NCI-H1105 (cell line): ENCODE measurements around the gene VIPR1.

Experiments used
- DNase-seq: peaks from one replicate; lab custom pipeline; 2025; lab: John Stamatoyannopoulos, UW

VIPR1 gene

GRCh38 chr3:42511736-42512135, 9.3 kb downstream of the VIPR1 start:
- no peak for DNase-seq

DNA sequence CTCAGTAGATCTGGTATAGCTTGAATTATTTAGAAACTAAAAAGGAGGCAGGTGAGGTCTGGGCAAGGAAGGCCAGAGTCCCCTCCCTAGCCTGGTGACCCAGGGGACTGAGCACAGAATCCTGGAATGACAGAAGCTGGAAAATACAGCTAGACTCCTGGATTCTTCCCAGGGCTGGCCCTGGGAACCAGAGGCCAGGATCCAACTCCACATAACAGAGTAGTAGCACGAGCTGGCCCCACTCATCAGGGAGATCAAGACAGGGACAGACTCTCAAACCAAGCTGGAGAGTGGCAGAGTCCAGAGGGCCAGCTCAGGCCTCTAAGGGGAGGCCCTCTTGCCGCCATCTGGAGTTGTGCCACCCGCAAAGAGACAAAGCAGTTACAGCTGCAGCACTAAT, 10.7 kb downstream of the VIPR1 start:
- DNase-seq = no peak

- no peak for DNase-seq
Observed at GRCh38 chr3:42513521-42513920, 11.1 kb downstream of the VIPR1 start.

DNA sequence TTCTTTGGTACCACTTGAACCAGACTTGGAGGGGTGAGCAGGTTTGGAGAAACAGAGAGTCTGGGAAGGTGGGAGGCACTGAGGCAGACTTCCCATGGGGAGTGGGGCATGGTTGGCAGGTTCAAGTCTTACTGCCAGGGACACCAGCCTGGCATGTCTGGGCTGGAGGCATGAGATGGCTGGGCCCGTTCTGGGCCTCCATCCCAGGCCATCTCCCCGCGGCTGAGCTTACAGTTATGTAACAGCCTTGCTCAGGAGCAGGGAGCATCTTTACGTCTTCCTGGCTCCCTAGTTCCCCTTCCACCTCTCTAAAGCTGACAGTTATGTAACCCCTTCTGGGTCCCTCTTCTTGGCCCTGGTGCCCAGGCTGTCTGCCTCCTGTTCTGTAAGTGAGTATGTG, 12.4 kb downstream of the VIPR1 start:
- DNase-seq = no peak

GRCh38 chr3:42515391-42515916, 13.0 kb downstream of the VIPR1 start:
- DNase-seq = no peak

GRCh38 chr3:42515976-42516375, 13.5 kb downstream of the VIPR1 start:
- DNase-seq = no peak

DNA sequence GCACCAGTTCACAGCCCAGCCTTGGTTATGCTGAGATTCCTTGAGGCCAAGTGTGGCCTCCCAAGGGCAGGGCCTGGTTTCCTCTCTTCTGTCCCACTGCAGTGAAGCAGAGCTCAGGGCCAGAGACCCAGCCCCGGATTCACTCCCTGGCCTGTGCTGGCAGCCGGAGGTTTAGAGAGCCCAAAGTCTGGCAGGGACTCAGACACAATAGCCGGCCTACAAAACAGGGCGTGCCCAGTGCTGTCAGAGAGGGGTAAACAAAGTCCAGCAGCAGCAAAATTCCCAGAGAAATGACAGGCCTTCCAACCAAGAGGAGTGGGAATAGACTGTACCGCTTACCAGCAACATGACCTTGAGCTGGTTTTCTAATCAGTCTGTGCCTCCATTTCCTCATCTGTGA, 14.0 kb downstream of the VIPR1 start:
- DNase-seq = no peak

GRCh38 chr3:42517117-42517516, 14.7 kb downstream of the VIPR1 start:
- no peak for DNase-seq

DNA sequence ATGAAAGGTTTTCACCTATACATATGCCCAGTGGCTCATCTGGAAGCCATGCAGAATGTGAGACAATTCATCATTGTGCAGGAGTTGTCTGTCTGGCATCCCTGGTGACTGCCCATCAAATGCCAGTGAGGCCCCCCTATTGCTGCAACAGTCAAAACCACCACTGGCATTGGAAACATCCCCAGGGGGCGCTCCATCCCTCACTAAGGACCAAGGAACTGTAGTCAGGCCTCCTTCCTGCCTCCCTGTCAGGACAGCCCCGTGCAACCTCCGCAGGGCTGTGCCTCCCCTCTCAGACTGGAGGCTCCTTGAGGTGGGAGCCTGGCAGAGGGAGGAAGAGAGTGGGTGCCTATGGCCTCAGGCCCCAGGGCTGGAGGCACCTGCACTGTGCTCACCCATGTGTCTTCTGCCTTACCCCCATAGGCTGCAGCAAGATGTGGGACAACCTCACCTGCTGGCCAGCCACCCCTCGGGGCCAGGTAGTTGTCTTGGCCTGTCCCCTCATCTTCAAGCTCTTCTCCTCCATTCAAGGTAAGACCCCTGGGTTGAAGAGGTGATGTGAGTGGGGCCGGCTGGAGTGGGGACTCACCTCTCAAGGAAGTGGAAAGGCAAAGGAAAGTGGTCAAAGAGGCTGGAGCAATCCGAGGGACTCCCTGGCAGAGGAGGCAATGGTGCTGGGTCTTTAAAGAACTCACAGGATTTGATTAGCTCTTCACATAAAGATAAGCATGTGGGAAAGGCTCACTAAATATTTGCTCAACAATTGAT, 16.5 kb downstream of the VIPR1 start:
- DNase-seq = no peak

GRCh38 chr3:42519568-42519962, 17.1 kb downstream of the VIPR1 start:
- no peak for DNase-seq

- DNase-seq = no peak
Observed at GRCh38 chr3:42520336-42520735, 17.9 kb downstream of the VIPR1 start.

GRCh38 chr3:42520906-42521305, 18.5 kb downstream of the VIPR1 start:
- DNase-seq = no peak

DNA sequence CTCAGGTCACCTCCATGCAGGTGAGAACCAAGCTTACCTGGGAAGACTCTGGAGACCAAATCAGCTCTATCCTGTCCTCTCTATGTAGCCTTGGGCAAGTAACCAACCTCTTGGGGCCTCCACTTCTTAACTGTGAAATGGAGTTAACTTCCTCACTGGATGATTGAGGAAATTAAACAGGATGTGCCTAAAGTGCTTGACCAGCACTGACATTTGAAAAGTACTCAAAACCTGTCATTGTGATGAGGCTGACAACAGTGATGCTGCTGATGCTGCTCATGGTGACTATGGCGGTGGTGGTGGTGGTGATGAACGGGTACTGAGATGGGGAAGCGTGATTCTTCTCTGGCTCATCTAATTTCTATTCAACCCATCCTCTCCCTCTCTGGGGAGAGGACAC, 22.3 kb downstream of the VIPR1 start:
- no peak for DNase-seq

GRCh38 chr3:42525212-42525611, 22.8 kb downstream of the VIPR1 start:
- no peak for DNase-seq

DNA sequence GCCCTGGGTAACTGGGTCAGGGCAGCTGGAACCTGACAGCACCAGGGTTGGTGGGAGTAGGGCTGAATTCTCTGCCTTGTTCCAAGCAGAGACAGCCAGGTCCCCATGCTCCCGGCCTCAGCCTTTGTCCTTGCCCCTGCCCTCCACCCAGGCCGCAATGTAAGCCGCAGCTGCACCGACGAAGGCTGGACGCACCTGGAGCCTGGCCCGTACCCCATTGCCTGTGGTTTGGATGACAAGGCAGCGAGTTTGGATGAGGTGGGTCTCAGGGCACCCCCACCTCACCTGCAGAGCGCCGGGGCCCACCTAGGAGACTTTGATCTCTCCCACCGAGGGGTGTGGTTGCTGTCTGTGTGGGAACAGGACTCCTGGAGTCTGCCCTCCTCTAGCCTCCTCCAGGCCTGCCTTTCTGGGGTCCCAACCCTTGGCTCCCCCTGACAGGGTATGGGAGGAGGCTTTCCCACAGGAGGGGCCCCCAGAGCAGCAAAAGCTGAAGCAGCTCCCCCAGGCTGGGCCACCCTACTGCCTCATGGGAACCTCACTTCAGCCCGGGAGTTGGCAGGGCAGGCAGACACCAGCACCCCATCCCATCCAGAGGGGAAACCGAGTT, 23.4 kb downstream of the VIPR1 start:
- DNase-seq = no peak

DNA sequence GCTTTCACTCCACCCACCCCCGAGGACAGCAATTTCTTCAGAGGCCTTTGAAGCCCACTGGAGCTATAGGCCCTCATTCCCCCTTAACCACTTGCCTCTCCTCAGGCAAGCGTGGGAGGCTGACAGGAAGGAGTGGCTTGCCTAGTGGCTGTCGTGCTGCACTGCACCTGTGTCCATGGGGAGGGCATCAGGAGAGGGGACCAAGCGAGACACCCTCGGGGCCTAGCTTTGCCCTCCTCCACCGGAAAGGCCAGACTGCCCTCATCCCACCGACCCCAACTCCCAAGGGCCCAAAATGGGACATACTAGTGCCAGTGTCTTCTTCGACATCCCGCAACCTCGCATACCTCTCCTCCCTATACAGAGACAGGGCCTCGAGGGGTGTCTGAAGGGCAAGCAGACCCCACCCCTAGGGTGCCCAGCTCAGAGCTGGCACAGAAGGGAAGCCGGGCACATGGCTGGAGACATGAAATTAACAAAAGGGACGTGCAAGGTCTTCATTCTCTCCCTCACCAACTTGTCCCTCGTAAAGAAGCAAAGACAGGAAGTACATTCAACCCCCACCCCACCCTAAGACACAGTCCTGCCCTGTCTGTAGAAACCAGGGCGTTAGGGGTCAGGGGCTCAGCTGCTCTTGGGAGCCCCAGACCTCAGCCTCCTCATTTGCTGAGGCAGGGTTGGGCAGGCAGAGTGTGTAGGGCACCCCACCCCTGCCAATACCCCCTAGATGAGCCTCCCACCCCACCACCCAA, 24.3 kb downstream of the VIPR1 start:
- no peak for DNase-seq

DNA sequence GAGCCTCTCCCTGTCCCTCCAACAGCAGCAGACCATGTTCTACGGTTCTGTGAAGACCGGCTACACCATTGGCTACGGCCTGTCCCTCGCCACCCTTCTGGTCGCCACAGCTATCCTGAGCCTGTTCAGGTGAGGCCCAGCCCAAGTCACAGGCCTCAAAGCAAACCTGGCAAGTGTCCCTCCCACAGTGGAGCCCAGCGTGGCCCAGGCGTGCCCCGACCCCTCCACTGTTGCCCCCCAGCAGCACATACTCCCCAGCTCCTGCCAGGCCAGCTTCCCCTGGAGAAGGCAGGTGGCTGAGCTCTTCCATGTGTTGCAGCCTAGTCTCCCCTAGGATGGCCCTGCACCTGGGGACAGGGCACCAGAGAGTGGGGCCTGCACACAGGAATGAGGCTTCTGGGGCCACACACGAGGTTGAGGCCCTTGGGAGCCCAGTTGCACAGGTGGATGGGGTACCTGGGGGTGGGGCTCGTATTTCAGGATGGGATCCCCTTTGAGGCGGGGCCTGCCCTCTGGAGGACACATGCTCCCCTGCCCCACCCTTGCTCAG, 25.0 kb downstream of the VIPR1 start:
- DNase-seq = no peak

DNA sequence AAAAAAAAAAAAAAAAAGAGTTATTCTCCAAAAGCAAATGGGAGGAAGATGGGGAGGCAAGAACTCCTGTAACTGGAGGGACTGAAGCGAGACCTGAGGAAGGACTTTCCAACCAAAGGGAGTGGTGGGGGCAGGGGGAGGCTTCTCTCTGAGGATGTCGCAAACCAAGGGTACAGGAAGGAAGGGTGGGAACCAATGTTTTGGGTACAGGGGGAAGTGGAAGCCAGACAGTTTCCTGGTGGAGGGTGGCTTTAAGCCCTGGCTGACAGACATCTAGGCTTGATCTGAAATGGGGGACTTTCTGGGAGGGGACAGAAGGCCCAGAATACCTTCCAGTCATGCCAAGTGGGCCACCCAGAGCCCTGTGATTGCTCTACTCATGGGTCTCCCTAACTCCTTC, 27.0 kb downstream of the VIPR1 start:
- DNase-seq = no peak

GRCh38 chr3:42530073-42530472, 27.6 kb downstream of the VIPR1 start:
- no peak for DNase-seq

- DNase-seq = no peak
Observed at GRCh38 chr3:42531470-42531869, 29.0 kb downstream of the VIPR1 start.

DNA sequence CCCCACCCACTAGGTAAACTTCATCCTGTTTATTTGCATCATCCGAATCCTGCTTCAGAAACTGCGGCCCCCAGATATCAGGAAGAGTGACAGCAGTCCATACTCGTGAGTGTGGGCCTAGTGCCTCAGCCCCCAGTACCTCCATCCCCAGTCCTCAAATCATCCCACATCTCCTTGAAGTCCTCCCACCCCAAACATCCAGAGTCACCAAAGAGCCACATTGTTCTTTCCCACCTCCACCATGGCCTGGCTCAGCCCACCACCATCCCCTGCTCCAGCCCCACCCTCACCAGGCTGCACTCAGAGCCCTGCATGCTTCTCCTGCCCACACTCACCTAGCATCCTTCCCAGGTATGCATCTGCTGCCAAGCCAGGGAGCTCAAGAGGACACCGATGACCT, 29.8 kb downstream of the VIPR1 start:
- DNase-seq = no peak

DNA sequence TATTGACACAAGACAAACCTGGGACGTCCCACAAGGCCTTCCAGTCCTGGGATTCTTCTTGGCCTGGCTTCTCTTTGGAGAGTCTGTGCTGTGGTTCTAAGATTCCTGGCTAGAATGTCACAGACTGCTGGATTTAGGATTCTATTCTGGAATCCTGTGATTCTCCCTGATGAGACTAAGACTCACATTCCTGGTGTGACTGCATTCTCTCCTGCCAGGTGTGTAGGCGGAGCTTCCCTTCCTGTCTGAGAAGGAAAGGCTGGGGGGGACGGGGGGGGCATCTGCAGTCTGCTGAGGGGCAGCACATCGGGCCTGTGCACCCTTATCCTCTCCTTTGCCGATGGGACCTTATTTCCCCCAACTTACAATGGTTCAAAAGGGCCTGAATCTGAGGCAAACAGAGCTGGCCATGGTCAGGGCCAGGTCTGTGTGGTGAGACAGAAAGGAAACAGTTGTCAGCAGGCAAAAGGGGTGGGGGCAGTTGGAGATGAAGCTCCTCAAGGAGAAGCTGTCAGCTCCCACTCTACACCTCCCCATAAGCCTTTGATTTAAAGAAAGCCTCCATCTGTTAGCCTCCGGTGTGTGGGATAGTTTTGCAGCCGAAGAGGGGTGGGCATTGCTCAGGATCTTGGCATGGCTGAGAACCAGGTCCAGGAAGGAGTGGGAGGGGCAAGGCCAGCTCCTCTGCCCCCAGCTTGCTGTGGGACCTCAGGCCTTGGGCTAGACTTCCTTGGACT, 30.9 kb downstream of the VIPR1 start:
- no peak for DNase-seq
